ENCODE data around the gene CATSPER1.

The CATSPER1 gene

GRCh38 chr11:65968600-65969482, 57.4 kb downstream of the CATSPER1 start:
- no peak for DNase-seq

- no peak for DNase-seq
These were observed 58.8 kb downstream of the CATSPER1 start for GRCh38 chr11:65967329-65967934.

Data from fibroblast of skin of abdomen (primary cell).